HG03064 (cell line): Measurements from ENCODE around the gene OR2A14.
"Not testable (repeated sequence)": the region's sequence is repeated elsewhere in the genome, so short reads cannot be mapped to it uniquely, and the experiment has no call there.

Experiments used
- ATAC-seq: cut with Tn5 transposase; IDR thresholded peaks from one replicate; pipeline ENCODE4 v1.9.1; 2021; ENCODE audit warnings: low read depth; ENCODE audit not compliant: unreplicated experiment

OR2A14 gene, protein sequence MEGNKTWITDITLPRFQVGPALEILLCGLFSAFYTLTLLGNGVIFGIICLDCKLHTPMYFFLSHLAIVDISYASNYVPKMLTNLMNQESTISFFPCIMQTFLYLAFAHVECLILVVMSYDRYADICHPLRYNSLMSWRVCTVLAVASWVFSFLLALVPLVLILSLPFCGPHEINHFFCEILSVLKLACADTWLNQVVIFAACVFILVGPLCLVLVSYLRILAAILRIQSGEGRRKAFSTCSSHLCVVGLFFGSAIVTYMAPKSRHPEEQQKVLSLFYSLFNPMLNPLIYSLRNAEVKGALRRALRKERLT

DNA sequence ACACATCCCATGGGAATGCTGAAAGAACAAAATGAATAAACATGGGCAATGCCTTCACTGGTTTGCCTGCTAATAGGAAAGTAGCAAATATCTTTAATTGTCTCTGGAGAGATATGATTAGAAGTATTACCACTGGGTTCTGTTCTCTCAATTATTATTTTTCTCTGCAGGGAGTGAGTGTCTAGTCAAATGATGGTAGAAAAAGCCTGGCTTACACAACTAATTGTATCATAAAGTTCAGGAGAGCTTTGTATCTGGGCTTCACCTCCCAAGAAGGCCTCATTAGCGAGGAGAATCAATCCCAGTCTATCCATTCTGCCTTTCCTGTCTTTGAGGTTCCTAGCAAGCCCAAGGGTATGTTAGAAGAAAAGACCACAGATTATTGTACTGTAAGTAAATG, at the start of gene OR2A14:
Gene OR2A14 (plus strand): TSS at position 301 of the 400 bp plus-strand sequence. CDS start 5,937 bp downstream, outside the sequence.
- ATAC-seq, result no peak

DNA sequence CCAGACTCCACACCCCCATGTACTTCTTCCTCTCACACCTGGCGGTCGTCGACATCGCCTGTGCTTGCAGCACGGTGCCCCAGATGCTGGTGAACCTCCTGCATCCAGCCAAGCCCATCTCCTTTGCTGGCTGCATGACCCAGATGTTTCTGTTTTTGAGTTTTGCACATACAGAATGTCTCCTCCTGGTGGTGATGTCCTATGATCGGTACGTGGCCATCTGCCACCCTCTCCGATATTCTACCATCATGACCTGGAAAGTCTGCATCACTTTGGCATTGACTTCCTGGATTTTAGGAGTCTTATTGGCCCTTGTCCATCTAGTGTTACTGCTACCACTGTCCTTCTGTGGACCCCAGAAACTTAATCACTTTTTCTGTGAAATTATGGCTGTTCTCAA, 48.6 kb upstream of the OR2A14 start:
- no peak for ATAC-seq

DNA sequence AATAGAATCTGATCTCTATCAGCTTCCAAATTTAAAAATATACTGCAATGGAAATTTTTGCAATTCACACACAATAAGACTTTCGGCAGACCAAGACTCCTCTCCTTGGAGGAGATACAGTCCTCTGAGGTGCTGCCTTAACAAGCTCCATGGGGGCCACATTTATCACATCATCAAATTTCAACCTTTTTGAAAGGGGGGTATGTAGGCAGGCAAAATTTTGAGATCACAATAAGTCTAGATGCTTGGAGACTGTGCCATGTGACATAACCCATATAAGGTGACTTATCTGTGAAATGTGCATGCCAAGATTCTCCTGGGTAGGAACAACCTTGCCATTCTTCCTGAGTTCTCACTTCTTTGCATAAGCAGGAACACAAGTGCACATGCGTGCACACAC, 37.0 kb upstream of the OR2A14 start, which contains the start of gene OR2A12:
Gene OR2A12 (plus strand): TSS at position 301 of the 400 bp plus-strand sequence. CDS start 8,830 bp downstream, outside the sequence.
- ATAC-seq, result no peak

DNA sequence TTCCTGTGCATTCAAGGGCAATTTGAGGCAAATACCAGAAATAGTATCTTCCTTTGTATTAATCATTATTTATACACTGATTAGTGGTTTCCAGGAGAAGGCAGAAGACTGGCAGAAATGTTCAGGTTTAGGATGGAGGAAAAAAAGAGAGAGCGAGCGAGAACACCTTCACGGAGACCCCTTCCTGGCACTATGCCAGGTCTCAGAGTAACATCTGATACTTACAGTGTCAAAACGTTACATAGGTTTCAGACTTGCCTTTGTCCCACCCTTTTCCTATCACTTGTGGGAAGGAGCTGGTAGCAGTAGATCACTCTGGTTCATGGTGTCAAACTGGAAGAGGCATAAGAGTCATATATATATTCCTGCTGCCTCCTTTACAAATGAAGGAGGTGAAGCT, 36.2 kb upstream of the OR2A14 start:
- ATAC-seq, result no peak

DNA sequence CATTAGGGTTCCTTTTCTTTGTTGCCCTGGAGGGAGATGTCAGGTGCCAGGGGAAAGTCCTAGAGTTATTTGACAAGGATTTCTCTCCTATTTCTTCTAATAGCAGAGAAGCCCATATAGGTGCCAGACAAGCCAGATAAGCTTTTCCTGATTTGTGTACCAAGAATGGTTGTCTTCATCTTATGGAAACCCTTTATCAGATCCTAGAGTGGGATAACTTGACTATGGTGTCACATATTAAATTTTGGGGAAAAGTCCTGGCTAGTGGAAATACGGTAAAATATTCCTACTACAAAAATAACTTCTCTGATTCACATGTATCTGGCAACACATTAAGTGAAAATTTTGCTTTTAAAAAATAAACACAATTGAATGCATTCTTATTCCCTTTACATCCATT, 35.7 kb upstream of the OR2A14 start:
- ATAC-seq, result no peak

DNA sequence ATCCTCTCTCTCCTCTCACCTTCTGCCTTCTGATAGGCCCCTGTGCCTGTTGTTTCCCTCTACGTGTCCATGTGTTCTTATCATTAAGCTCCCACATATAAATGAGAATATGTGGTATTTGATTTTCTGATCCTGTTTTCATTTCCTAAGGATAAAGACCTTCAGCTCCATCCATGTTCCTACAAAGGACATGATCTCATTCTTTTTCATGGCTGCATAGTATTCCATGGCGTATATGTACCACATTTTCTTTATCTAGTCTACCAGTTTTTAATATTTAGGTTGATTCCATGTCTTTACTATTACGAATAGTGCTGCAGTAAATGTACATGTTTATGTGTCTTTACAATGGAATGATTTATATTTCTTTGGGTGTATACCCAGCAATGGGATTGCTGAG, 32.3 kb upstream of the OR2A14 start:
- ATAC-seq, result no peak

DNA sequence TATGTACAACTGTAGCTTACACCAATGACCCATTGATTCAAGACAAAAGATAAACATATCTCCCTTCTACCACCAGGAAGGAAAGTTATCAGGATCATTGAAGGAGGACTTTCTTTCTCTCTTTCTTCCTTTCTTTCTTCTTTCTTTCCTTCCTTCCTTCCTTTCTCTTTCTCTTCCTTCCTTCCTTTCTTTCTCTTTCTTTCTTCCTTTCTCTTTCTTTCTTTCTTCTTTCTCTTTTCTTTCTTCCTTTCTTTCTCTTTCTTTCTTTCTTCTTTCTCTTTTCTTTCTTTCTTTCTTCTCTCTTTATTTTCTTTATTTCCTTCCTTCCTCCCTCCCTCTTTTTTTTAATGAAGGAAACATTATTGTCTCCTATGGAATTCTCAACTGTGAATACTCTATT, 24.2 kb upstream of the OR2A14 start:
- no peak for ATAC-seq

DNA sequence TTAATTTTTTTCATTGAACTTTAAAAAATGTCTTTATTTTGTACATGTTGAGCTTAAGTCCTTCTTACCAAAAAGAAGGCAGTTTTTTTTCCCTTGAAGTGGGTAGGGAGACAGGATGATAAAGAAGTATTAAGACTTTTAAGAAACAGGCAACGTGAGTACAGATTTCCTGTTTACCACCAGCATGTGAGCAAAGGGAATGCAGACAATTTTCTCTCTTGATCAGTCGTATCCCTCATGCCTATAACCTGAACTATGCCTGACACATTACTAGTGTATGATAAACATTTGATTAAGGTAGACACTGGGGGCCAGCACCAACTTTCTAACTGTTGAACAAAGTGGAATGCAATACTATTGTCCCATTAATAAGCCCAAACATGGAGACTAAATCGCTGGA, 22.4 kb upstream of the OR2A14 start:
- ATAC-seq, result no peak

DNA sequence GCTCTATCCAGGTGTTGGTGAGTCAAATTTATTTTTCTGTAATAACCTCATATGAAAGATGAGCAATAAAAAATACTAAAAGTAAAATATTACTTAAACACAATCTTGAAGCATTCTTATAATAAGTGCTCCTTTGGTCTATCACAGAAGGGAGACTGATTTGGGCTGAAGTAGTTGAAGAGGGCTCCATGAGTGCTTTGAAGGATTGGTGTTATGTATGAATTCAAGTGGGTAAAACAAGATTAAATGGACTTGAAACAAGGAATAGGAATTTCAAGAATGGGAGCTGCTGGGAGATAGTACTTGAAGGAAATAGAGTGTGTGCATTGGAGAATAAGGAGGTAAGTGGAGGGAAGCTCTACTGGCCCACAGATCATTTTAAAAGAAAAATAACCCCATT, 20.9 kb upstream of the OR2A14 start:
- no peak for ATAC-seq

DNA sequence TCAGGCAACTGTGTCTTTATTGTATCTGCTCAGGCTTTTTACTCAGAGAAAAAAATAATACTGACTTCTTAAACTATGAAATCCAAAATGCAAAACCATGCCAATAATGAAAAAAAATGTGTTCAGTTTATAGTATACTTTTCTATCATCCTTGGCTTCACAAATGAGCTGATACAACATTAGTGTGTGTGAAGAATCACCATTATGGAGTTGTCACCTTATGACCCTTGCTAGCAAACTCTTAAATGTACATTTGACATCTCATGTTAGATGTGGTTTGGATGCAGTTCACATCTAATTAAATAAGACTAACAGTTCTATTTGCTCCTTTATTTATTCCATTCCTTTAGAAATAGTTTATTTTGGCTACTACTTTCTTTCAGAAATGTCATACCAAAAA, 17.8 kb upstream of the OR2A14 start:
- no peak for ATAC-seq

DNA sequence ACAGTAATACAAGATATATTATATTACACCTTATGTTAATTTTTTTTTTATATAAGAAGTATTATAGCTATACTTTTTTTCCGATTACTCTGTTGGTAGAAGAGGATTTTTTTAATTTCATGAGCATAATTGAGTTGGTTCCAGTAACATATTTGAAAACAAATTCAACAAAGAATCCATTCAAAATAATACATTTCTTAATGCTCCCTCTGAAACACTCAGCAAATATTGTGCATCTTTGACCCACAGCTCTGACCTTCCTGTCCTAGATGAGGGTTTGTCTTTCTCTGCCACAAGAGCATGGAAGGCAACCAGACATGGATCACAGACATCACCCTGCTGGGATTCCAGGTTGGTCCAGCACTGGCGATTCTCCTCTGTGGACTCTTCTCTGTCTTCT, 13.7 kb upstream of the OR2A14 start, which contains the start of gene OR2A2:
Gene OR2A2 (plus strand): TSS at position 301 of the 400 bp plus-strand sequence. CDS start 0 bp downstream, at position 301.
- ATAC-seq, result no peak

DNA sequence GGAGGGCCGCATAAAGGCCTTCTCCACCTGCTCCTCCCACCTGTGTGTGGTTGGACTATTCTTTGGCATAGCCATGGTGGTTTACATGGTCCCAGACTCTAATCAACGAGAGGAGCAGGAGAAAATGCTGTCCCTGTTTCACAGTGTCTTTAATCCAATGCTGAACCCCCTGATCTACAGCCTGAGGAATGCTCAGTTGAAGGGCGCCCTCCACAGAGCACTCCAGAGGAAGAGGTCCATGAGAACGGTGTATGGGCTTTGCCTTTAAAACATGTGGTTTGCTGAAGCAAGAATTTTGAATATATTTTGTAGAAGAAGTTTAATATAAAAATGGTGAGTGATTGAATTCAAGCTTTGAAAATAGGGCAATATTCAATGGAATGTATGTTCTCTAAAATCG, 12.7 kb upstream of the OR2A14 start:
- ATAC-seq, result no peak

DNA sequence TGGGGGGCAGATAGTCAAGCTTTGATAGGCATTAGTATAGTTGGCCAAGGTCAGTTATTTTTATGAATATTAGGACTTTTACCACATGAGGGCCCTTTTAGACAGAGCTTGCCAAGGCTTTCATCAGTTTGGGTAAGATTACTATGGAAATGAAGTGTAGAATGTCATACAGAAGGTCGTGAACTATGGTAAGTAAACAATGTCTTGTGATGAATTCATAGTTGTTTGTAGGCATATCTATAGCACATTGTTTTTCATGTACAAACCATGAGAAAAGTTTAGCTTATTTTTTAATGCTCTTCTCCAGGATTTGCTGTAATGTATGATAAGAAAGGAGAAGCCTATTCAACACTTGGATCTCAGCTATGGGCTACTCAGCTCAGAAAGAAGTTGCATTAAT, 9.3 kb upstream of the OR2A14 start:
- no peak for ATAC-seq

DNA sequence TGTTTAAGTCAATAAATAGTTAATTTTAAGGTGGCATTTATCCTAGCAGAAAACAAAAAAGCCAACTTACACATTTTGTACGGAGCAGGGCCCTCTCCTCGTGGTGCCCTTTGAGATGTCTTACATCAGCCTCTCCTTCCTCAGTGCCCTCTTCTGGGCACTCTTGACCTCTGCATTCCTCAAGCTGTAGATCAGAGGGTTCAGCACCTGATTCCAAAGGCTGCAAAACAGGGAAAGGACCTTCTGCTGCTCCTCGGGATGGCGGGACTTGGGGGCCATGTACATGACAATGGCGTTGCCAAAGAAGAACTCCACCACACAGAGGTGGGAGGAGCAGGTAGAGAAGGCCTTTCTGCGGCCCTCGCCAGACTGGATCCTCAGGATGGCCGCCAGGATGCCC, 4.6 kb upstream of the OR2A14 start:
- no peak for ATAC-seq

DNA sequence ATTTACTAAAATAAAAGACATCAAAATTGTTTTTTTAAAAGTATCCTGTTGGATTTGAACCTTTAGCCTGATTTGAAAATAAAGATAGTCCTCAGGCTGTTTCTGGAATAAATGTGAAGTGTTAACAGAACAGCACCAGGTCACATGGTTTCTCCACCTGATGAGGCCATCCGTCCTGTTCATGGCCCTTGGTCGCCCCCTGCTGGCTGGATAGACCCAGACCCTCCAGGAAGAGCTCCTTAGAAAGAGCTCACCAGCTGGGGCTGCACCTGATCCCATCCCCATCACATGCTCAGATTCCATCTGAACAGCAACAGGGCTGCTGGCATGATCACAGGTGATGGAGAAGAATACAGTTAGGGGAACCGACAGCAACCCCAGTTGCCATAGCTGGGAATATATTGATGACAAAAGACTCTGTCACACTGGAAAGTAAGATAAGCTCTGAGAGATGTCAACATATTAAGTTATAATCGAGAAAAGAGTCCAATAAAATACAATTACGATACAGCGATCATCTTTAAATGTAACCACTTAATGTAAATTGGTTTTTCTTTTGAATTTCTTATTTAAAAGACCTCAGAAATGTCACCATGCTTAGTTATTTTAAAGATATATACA, 4.8 kb downstream of the OR2A14 start:
- ATAC-seq, result peak; percentile 99

DNA sequence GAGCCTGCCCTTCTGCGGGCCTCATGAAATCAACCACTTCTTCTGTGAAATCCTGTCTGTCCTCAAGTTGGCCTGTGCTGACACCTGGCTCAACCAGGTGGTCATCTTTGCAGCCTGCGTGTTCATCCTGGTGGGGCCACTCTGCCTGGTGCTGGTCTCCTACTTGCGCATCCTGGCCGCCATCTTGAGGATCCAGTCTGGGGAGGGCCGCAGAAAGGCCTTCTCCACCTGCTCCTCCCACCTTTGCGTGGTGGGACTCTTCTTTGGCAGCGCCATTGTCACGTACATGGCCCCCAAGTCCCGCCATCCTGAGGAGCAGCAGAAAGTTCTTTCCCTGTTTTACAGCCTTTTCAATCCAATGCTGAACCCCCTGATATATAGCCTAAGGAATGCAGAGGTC, 6.6 kb downstream of the OR2A14 start:
- not testable (repeated sequence) for ATAC-seq

DNA sequence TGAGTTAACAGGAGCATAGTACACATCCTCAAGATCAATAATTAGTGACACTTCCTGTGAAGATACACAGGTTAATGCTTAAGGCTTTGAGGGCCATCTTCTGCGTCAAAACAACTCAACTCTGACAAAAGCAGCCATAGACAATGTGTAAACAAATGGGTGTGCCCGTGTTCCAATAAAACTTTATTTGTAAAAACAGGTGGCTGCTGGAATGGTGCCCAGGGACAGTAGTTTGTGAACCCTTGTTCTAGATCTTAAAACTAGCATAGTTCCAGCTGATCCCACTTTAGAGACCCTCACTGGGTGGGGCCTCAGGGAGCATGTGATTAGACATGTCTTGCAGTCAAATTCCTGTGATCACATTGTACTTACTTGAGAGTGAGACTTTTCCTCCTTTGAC, 7.8 kb downstream of the OR2A14 start:
- no peak for ATAC-seq

DNA sequence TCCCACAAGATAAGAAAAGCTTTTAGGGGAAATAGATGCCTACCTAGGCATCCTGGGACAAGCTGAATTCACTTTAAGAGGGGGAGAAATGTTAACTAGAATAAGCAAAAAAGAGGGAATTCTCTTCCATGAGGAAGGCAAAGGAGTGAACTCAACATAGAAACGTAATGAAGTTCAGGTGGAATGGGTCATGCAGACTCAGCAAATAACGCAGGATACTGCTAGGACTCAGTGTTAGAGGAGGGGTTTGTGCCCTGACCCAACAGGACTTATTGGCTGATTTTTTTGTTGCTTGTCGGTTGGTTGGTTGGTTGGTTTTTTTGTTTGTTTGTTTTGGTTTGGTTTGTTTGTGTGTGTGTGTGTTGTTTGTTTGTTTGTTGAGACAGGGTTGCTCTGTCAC, 9.3 kb downstream of the OR2A14 start:
- ATAC-seq, result no peak

DNA sequence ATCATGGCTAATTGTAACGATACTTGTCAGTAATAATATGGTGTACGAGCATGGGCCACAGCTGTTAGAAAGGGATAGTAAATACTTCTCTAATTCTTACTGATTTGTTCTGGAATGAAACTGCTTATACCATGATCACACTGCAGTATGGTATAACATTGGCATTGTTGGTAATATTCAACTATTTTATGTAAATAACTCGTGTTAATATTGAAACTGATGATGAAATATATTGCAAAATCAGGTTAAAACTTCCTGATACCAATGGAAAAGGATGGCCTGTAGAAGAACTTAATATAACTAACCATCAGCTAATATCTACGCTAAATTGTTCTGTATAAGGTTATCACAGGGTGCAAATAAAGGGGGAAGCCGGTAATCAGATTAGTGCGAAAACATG, 10.3 kb downstream of the OR2A14 start:
- no peak for ATAC-seq

DNA sequence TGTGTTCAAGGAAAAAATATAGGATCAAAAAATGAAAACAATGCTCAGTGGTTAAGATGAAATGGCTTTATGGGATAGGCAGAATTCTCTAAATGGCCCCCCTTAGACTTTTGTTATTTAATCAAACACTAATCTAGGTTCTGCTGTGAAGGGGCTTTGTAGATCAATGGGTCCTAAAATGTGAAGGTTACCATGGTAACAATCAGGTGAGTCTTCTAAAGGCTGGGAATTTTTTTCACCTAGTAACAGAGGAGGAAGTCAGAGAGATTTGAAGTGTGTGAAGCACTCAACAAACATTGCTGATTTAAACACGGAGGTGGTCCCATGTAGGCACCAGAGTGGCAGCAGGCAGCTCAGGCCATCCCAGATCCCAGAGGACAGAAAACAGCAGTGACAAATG, 11.1 kb downstream of the OR2A14 start:
- no peak for ATAC-seq

DNA sequence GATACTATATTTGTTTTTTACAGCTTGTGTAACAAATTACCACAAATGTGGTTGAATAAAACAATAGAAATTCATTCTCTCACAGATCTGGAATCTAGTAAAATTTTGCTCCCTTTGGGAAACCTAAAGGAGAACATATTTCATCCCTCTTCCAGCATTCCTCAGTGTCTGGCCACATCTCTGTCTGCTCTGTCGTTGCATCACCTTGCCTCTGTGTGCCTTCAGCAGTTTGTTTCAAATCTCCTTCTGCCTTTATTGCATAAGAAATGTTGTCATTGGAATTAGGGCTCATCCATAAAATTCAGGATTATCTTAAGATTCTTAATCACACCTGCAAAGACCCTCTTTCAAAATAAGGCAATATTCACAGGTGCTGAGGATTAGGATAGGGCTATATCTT, 14.5 kb downstream of the OR2A14 start:
- ATAC-seq, result no peak

DNA sequence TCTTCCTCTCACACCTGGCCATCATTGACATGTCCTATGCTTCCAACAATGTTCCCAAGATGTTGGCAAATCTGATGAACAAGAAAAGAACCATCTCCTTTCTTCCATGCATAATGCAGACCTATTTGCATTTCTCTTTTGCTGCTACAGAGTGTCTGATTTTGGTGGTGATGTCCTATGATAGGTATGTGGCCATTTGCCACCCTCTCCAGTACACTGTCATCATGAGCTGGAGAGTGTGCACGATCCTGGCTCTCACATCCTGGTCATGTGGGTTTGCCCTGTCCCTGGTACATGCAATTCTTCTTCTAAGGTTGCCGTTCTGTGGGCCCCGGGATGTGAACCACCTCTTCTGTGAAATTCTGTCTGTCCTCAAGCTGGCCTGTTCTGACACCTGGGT, 19.2 kb downstream of the OR2A14 start:
- ATAC-seq, result no peak
